K562 (cell line): ENCODE results near the gene BHMT2. TPM values are rescaled to one million over a fixed set of nuclear protein-coding genes. Genes with fewer than 3 reads are reported as not detected.

Experiments
- ATAC-seq: fragments of 200-7000 bp; cut with Tn5 transposase; 3 replicates; pipeline ENCODE4 v1.9.1; 2020; ENCODE audit warnings: moderate library complexity
- BruUV-seq: library from RNA; stranded (reverse); fragments of 400-500 nt; replicated peaks from 2 replicates; lab custom pipeline; 2021; lab: Mats Ljungman, UMichigan
- CTCF ChIA-PET: fragments of 300-600 bp; formaldehyde crosslinking; extraction: SDS; loops from one replicate; lab custom pipeline; 2021; ENCODE audit warnings: low intra/inter-chr PET ratio; lab: Yijun Ruan, JAX
- POLR2A ChIA-PET: fragments of 300-600, 350-650 bp; sonication (Branson Sonifier 250); formaldehyde crosslinking; extraction: SDS; loops from one replicate; lab custom pipeline; 2021; ENCODE audit warnings: antibody characterized with exemption, inconsistent platforms; lab: Yijun Ruan, JAX
- DNase-seq, 4 experiments: peaks; one replicate each; pipeline versions ENCODE4 v3.0.0 to v3.0.0-alpha.2; 2011 to 2018; ENCODE audit warnings: low spot score in 3 of 4, mixed read lengths in 3 of 4; ENCODE audit errors: extremely low read depth in 1 of 4
- FAIRE-seq: peaks from 2 replicates; lab custom pipeline; 2011; peaks lifted over from hg19 to GRCh38; lab: Jason Lieb, UNC
- H2AFZ ChIP-seq: 2 replicates; pipeline ENCODE4 v1.6.0; 2011; ENCODE audit warnings: low read depth, low read length, control low read depth, inconsistent platforms
- H3K27ac ChIP-seq: fragments of 200-600 bp; 3 replicates; pipeline ENCODE4 v1.8.0; 2011; ENCODE audit warnings: low read depth, mild to moderate bottlenecking, control low read depth, inconsistent platforms, low read length, moderate library complexity, mixed read lengths; ENCODE audit errors: extremely low read depth
- H3K27me3 ChIP-seq, 2 experiments: fragments of 300-600 bp in 1 of 2; 2 replicates in 1 of 2; 3 replicates in 1 of 2; pipeline versions ENCODE4 v1.6.0 to v1.8.0; 2011; ENCODE audit warnings: inconsistent platforms in 2 of 2, low read length in 2 of 2, mild to moderate bottlenecking in 1 of 2, mixed read lengths in 1 of 2, moderate library complexity in 1 of 2; ENCODE audit not compliant: control insufficient read depth in 2 of 2, insufficient read depth in 2 of 2
- H3K36me3 ChIP-seq: fragments of 300-600 bp; 3 replicates; pipeline ENCODE4 v1.8.0; 2011; ENCODE audit warnings: mild to moderate bottlenecking, low read length, inconsistent platforms; ENCODE audit not compliant: control insufficient read depth, insufficient read depth
- H3K4me1 ChIP-seq, 2 experiments: fragments of 200-600 bp in 1 of 2; replicated peaks in 1 of 2; 2 replicates in 1 of 2; 3 replicates in 1 of 2; pipeline versions ENCODE4 v1.5.1 to v1.8.0; 2011; ENCODE audit warnings: inconsistent platforms in 2 of 2, low read length in 2 of 2, mild to moderate bottlenecking in 1 of 2, mixed read lengths in 1 of 2, moderate library complexity in 1 of 2; ENCODE audit not compliant: control insufficient read depth in 2 of 2, insufficient read depth in 2 of 2
- H3K4me2 ChIP-seq: 2 replicates; pipeline ENCODE4 v1.6.1; 2011; ENCODE audit warnings: low read length, control low read depth, inconsistent platforms, mixed read lengths; ENCODE audit not compliant: insufficient read depth
- H3K4me3 ChIP-seq: fragments of 200-600 bp; sonication (generic), shearing (Covaris generic); 2 replicates; pipeline ENCODE4 v1.5.1; 2016; ENCODE audit warnings: control low read depth, inconsistent platforms
- H3K79me2 ChIP-seq: fragments of 200-600 bp; 3 replicates; pipeline ENCODE4 v1.8.0; 2011; ENCODE audit warnings: low read length, inconsistent platforms; ENCODE audit not compliant: control insufficient read depth, insufficient read depth
- H3K9ac ChIP-seq, 2 experiments: 2 replicates each; pipeline versions ENCODE4 v1.6.0 to v1.6.1; 2011; ENCODE audit warnings: low read depth in 2 of 2, low read length in 2 of 2, control low read depth in 1 of 2, inconsistent platforms in 1 of 2, mild to moderate bottlenecking in 1 of 2, mixed read lengths in 1 of 2; ENCODE audit not compliant: insufficient read depth in 1 of 2
- H3K9me1 ChIP-seq: one replicate; pipeline ENCODE4 v1.6.0; 2011; ENCODE audit warnings: inconsistent platforms, mild to moderate bottlenecking, low read length, moderate library complexity; ENCODE audit not compliant: control insufficient read depth, insufficient read depth
- H3K9me3 ChIP-seq: replicated peaks from 2 replicates; pipeline ENCODE4 v1.5.1; 2011; ENCODE audit warnings: low read depth, low read length, inconsistent platforms; ENCODE audit not compliant: control insufficient read depth, insufficient read depth
- H4K20me1 ChIP-seq: replicated peaks from 2 replicates; pipeline ENCODE4 v1.6.1; 2011; ENCODE audit warnings: low read length, inconsistent platforms, mixed read lengths; ENCODE audit not compliant: control insufficient read depth, insufficient read depth
- MAFF ChIP-seq: IDR thresholded peaks from 2 replicates; pipeline ENCODE4 v1.6.1; 2012; ENCODE audit warnings: low read length, improper control_type of control experiment
- MEIS2 ChIP-seq: fragments of 450-650 bp; IDR thresholded peaks from 2 replicates; pipeline ENCODE4 v1.6.1; 2014; ENCODE audit warnings: mild to moderate bottlenecking; ENCODE audit not compliant: partially characterized antibody
- PML ChIP-seq: IDR thresholded peaks from 2 replicates; pipeline ENCODE4 v1.6.1; 2012; ENCODE audit warnings: low read length, inconsistent platforms
- WGBS: fragments of 100-300 bp; shearing (Covaris generic); methylation state at CpG from one replicate; pipeline ENCODE4 v1.1.6; 2016; ENCODE audit warnings: low coverage, mixed read lengths; ENCODE audit not compliant: insufficient coverage; ENCODE audit errors: missing lambda C conversion rate; 5-methylcytosine and 5-hydroxymethylcytosine counted together
- in situ Hi-C: fragments of 300-500 bp; cut with MboI; formaldehyde crosslinking; loops from 4 replicates; pipeline ENCODE4 v1.15.0; 2018; ENCODE audit warnings: inconsistent platforms, mixed read lengths
- intact Hi-C: fragments of 100-400 bp; cut with micrococcal nuclease; formaldehyde crosslinking; loops from 2 replicates; pipeline ENCODE4 v1.14.2; 2022
- polyA plus RNA-seq, 8 experiments: library from polyadenylated mRNA; depleted of rRNA in 4 of 8; stranded (reverse) in 5 of 8; unstranded in 3 of 8; fragments of >200 nt; fragmentation: Nextera tagmentation in 2 of 8; fragmentation: Illumina TruSeq in 1 of 8; extraction: Ambion mirVana in 2 of 8; extraction: Trizol in 1 of 8; gene quantifications; 2 replicates each; pipeline versions ENCODE4 v1.2.1 to v1.2.3, GENCODE V29; 2011 to 2014; ENCODE audit warnings: inconsistent platforms in 1 of 8, missing spikeins in 1 of 8
- total RNA-seq, 7 experiments: library from RNA; depleted of rRNA in 6 of 7; stranded (reverse); fragments of >200 nt in 6 of 7; fragmentation: Illumina TruSeq in 2 of 7; extraction: Trizol in 2 of 7; gene quantifications; 2 replicates each; pipeline versions ENCODE4 v1.2.1 to v1.2.3, GENCODE V29; 2011 to 2021; ENCODE audit warnings: low replicate concordance in 1 of 7
- TF ChIP-seq, protein P1 (sequence below), 2 experiments: IDR thresholded peaks in 1 of 2; conservative IDR thresholded peaks in 1 of 2; 2 replicates each; pipeline ENCODE4 v1.6.1; 2016; ENCODE audit warnings: low read depth in 2 of 2, mild to moderate bottlenecking in 1 of 2, missing compliant biosample characterization in 1 of 2, missing genetic modification characterization in 1 of 2, moderate library complexity in 1 of 2
- TF ChIP-seq, protein P2 (sequence below): fragments of 450-650 bp; IDR thresholded peaks from 2 replicates; pipeline ENCODE4 v1.6.1; 2016

The BHMT2 gene
- total and polyA plus RNA-seq, 9 of the 15 experiments (the other 6 are each of a cell fraction or from before 2014, with no cell fraction given), result not detected

DNA sequence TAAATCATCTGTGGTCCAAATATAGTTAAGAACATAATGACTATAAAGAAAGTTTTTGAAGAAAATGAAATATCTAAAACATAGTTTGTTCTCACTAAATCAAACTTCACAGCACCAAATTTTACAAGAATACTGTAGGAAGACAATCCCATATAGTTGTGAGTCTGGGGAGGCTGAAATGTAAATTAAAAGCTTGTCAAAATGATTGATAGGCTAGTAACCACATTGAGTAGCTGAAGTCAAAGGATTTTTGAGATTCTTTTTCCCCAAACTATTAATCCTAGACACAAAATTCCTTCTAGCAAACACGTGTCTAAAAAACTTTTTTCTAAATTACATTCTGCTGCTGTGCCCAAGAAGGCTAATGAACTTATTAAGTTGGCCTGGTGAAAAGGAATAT lies 55.0 kb downstream of the BHMT2 start:
- POLR2A ChIA-PET, result interaction anchor here (0.7 kb wide), 1 partner anchor 103 kb away, joined by 3 read pairs; no protein-coding TSS in a partner anchor

More for the DNA sequence above, 55.0 kb downstream of the BHMT2 start:
- no peak for DNase-seq
- CTCF ChIA-PET, result interaction anchor here (1.4 kb wide), 1 partner anchor 8 kb away, joined by 4 read pairs; no protein-coding TSS in a partner anchor
- WGBS, result 0% methylated on average over 1 of the region's 1 CpG
- in situ Hi-C loops (no loop called here), intact Hi-C loops (no loop called here)
- Histone ChIP-seq H3K27me3 (peaks cover 3 to 12% of the 10 kb centered on the region in 2 experiments; a peak in 4 of 5 replicates), H3K4me2 (no peak overlapping the region), H3K9me3 (no peaks in the 10 kb centered on the region), H3K4me1 (no peaks in the 10 kb centered on the region), H3K9me1 (no peaks in the 10 kb centered on the region), H3K27ac (no peak overlapping the region), H3K4me3 (no peak overlapping the region), H3K9ac (no peak overlapping the region), H3K36me3 (no peaks in the 10 kb centered on the region), H3K79me2 (no peaks in the 10 kb centered on the region)
- no peak for ATAC-seq
- BruUV-seq, result no TSS peak
- no peak for FAIRE-seq
- TF ChIP-seq, protein P1, sequence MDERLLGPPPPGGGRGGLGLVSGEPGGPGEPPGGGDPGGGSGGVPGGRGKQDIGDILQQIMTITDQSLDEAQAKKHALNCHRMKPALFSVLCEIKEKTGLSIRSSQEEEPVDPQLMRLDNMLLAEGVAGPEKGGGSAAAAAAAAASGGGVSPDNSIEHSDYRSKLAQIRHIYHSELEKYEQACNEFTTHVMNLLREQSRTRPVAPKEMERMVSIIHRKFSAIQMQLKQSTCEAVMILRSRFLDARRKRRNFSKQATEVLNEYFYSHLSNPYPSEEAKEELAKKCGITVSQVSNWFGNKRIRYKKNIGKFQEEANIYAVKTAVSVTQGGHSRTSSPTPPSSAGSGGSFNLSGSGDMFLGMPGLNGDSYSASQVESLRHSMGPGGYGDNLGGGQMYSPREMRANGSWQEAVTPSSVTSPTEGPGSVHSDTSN (CRISPR knock-in tag; IDR thresholded peaks at IDR 0.05; ENCODE audit: low read depth), result no peak
- TF ChIP-seq, protein P1 (tag; conservative IDR thresholded peaks at IDR 0.05; ENCODE audit: low read depth), result peak; percentile 39; the same call in 1 of the 2 replicates
- peak; percentile 79 for TF ChIP-seq MEIS2
- no peak for TF ChIP-seq MAFF
- TF ChIP-seq PML, result no peak
- TF ChIP-seq, protein P2, sequence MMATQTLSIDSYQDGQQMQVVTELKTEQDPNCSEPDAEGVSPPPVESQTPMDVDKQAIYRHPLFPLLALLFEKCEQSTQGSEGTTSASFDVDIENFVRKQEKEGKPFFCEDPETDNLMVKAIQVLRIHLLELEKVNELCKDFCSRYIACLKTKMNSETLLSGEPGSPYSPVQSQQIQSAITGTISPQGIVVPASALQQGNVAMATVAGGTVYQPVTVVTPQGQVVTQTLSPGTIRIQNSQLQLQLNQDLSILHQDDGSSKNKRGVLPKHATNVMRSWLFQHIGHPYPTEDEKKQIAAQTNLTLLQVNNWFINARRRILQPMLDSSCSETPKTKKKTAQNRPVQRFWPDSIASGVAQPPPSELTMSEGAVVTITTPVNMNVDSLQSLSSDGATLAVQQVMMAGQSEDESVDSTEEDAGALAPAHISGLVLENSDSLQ, result peak; percentile 39
- TF ChIP-seq, all 486 proteins: peak for 3
- H4K20me1 ChIP-seq, result no peaks in the 10 kb centered on the region
- H2AFZ ChIP-seq, result no peak overlapping the region
